K562 (cell line): ENCODE results near the gene FCSK. TPM values are rescaled to one million over a fixed set of nuclear protein-coding genes. Genes with fewer than 3 reads are reported as not detected.

Experiments used
- CTBP1 ChIP-seq: fragments of 450-650 bp; IDR thresholded peaks from 2 replicates; pipeline ENCODE4 v1.6.1; 2016; ENCODE audit warnings: borderline replicate concordance
- ETV6 ChIP-seq, 3 experiments: fragments of 150-350 bp in 1 of 3; sonication (generic) in 1 of 3; formaldehyde crosslinking in 1 of 3; IDR thresholded peaks; 2 replicates each; pipeline versions ENCODE4 v1.6.1 to v1.8.0; 2014 to 2022; ENCODE audit warnings: borderline replicate concordance in 2 of 3, low read depth in 2 of 3, antibody characterized with exemption in 1 of 3, low read length in 1 of 3, mild to moderate bottlenecking in 1 of 3, missing genetic modification reagents in 1 of 3
- FOXK1 ChIP-seq: sonication (generic); formaldehyde crosslinking; IDR thresholded peaks from 2 replicates; pipeline ENCODE4 v1.8.0; 2022; ENCODE audit warnings: missing genetic modification reagents, mild to moderate bottlenecking, borderline replicate concordance
- GTF2B ChIP-seq: IDR thresholded peaks from 2 replicates; pipeline ENCODE4 v1.6.1; 2011; ENCODE audit not compliant: insufficient read length; ENCODE audit errors: extremely low read depth
- IFI16 ChIP-seq: fragments of 250-450 bp; sonication (Bioruptor Pico); IDR thresholded peaks from 2 replicates; pipeline ENCODE4 v2.1.2; 2022; ENCODE audit warnings: mild to moderate bottlenecking, inconsistent platforms
- KLF13 ChIP-seq: fragments of 450-650 bp; IDR thresholded peaks from 2 replicates; pipeline ENCODE4 v1.6.1; 2016; ENCODE audit warnings: missing genetic modification characterization, low read depth, mild to moderate bottlenecking, missing compliant biosample characterization, moderate library complexity, borderline replicate concordance
- MLX ChIP-seq, 2 experiments: fragments of 450-650 bp in 1 of 2; sonication (generic) in 1 of 2; formaldehyde crosslinking; conservative IDR thresholded peaks; 2 replicates each; pipeline versions ENCODE4 v1.4.0 to v1.8.1; 2020 to 2022; ENCODE audit warnings: mild to moderate bottlenecking in 1 of 2, missing genetic modification reagents in 1 of 2
- NFE2 ChIP-seq: IDR thresholded peaks from 2 replicates; pipeline ENCODE4 v1.6.1; 2014; ENCODE audit warnings: antibody characterized with exemption, low read depth
- NFIC ChIP-seq: fragments of 450-650 bp; IDR thresholded peaks from 2 replicates; pipeline ENCODE4 v1.6.1; 2017; ENCODE audit warnings: mild to moderate bottlenecking, inconsistent platforms
- POLR2A ChIP-seq: fragments of 450-650 bp; conservative IDR thresholded peaks from 2 replicates; pipeline ENCODE4 v1.6.1; 2016
- POLR2G ChIP-seq: fragments of 200-400 bp; formaldehyde crosslinking; IDR thresholded peaks from 2 replicates; pipeline ENCODE4 v1.6.1; 2017; ENCODE audit warnings: low read depth, mild to moderate bottlenecking, antibody characterized with exemption, low read length, moderate library complexity
- SUPT5H ChIP-seq: fragments of 450-650 bp; IDR thresholded peaks from 2 replicates; pipeline ENCODE4 v1.6.1; 2016
- ZC3H4 ChIP-seq: sonication (generic); formaldehyde crosslinking; IDR thresholded peaks from 2 replicates; pipeline ENCODE4 v1.9.0; 2021; ENCODE audit warnings: missing genetic modification reagents, borderline replicate concordance
- ZFX ChIP-seq: sonication (generic); formaldehyde crosslinking; IDR thresholded peaks from 2 replicates; pipeline ENCODE4 v1.8.0; 2022; ENCODE audit warnings: mild to moderate bottlenecking, missing genetic modification reagents, moderate library complexity
- ZNF175 ChIP-seq: fragments of 200-800 bp; sonication (Bioruptor generic); IDR thresholded peaks from 2 replicates; pipeline ENCODE4 v1.6.1; 2016; ENCODE audit warnings: low read depth, mild to moderate bottlenecking, missing genetic modification characterization, missing compliant biosample characterization
- ZNF609 ChIP-seq: sonication (generic); formaldehyde crosslinking; IDR thresholded peaks from 2 replicates; pipeline ENCODE4 v1.8.1; 2023; ENCODE audit warnings: missing genetic modification reagents, mild to moderate bottlenecking, borderline replicate concordance
- ZNF76 ChIP-seq: fragments of 250-450 bp; sonication (Bioruptor Pico); IDR thresholded peaks from 2 replicates; pipeline ENCODE4 v1.4.0; 2020; ENCODE audit warnings: mild to moderate bottlenecking, moderate library complexity, borderline replicate concordance
- ZZZ3 ChIP-seq: fragments of 450-650 bp; IDR thresholded peaks from 2 replicates; pipeline ENCODE4 v1.6.1; 2016; ENCODE audit warnings: antibody characterized with exemption, mild to moderate bottlenecking, moderate library complexity
- polyA plus RNA-seq, 8 experiments: library from polyadenylated mRNA; depleted of rRNA in 4 of 8; stranded (reverse) in 5 of 8; unstranded in 3 of 8; fragments of >200 nt; fragmentation: Nextera tagmentation in 2 of 8; fragmentation: Illumina TruSeq in 1 of 8; extraction: Ambion mirVana in 2 of 8; extraction: Trizol in 1 of 8; gene quantifications; 2 replicates each; pipeline versions ENCODE4 v1.2.1 to v1.2.3, GENCODE V29; 2011 to 2014; ENCODE audit warnings: inconsistent platforms in 1 of 8, missing spikeins in 1 of 8
- total RNA-seq, 7 experiments: library from RNA; depleted of rRNA in 6 of 7; stranded (reverse); fragments of >200 nt in 6 of 7; fragmentation: Illumina TruSeq in 2 of 7; extraction: Trizol in 2 of 7; gene quantifications; 2 replicates each; pipeline versions ENCODE4 v1.2.1 to v1.2.3, GENCODE V29; 2011 to 2021; ENCODE audit warnings: low replicate concordance in 1 of 7
- TF ChIP-seq, protein P1 (sequence below): sonication (generic); formaldehyde crosslinking; IDR thresholded peaks from 2 replicates; pipeline ENCODE4 v1.8.0; 2022; ENCODE audit warnings: mild to moderate bottlenecking, low read depth, missing genetic modification reagents

Gene FCSK
- total and polyA plus RNA-seq, 9 of the 15 experiments (the other 6 are each of a cell fraction or from before 2014, with no cell fraction given), result 0.92 to 18.6 (median 8.3) TPM

DNA sequence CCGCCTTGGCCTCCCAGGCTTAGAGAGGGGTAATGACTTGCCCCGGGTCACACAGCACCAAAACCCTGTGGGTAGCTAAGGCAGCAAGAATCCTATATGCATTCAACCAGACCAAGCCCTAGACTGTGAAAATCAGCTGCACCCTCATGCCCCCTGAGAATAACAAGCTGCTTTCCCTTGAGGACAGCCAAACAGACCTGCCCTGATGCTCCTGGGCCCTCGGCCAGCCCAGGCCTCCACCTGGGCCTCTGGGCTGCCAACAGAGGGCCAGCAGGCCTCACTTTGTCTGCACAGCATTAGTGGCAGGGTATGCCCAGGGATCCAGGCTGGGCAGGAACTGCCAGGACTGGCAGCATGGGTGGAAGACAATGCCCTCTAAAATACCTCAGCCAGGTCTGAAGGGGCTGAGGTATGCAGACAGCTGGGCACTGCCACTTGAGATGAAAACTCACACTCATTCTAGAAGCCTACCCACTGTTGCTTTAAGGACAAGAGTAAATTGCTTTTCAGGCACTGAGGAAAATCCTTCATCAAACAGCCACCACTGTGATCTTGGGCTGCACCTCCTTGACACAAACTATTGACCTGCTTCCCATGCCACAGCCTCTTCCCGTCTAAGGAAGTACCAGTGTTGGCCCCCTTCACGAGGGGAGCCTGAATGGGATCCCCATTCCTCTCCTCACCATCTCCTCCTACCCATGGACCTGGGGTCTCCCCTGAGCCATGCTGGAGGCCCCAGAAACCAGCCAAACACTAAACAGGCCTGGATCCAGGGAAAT is 24.3 kb upstream of the FCSK start (continued):
- no peak for TF ChIP-seq ZNF609 (CRISPR knock-in tag)
- no peak for TF ChIP-seq ETV6 (IDR thresholded peaks at IDR 0.05; ENCODE audit: borderline replicate concordance in 1 of 2, low read depth in 2 of 2, low read length in 1 of 2)
- no peak for TF ChIP-seq ETV6 (CRISPR knock-in tag; IDR thresholded peaks at IDR 0.05; ENCODE audit: borderline replicate concordance)
- 0 out of 2 replicates have a peak, but pooled peaks have one; percentile 7 for TF ChIP-seq POLR2A
- TF ChIP-seq SUPT5H, result 0 out of 2 replicates have a peak, but pooled peaks have one; percentile 19
- TF ChIP-seq, protein P1, sequence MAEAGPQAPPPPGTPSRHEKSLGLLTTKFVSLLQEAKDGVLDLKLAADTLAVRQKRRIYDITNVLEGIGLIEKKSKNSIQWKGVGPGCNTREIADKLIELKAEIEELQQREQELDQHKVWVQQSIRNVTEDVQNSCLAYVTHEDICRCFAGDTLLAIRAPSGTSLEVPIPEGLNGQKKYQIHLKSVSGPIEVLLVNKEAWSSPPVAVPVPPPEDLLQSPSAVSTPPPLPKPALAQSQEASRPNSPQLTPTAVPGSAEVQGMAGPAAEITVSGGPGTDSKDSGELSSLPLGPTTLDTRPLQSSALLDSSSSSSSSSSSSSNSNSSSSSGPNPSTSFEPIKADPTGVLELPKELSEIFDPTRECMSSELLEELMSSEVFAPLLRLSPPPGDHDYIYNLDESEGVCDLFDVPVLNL (CRISPR knock-in tag), result no peak
- TF ChIP-seq ZZZ3, result no peak
- no peak for TF ChIP-seq FOXK1 (CRISPR knock-in tag)
- TF ChIP-seq CTBP1, result peak; percentile 9; the same call in 1 of the 2 replicates
- TF ChIP-seq MLX (CRISPR knock-in tag; conservative IDR thresholded peaks at IDR 0.05), result no peak
- no peak for TF ChIP-seq NFE2
- peak; percentile 70; the same call in 1 of the 2 replicates for TF ChIP-seq ZNF76 (CRISPR knock-in tag)
- TF ChIP-seq NFIC, result no peak
- TF ChIP-seq GTF2B, result no peak
- peak; percentile 13; the same call in 1 of the 2 replicates for TF ChIP-seq ZNF175 (CRISPR knock-in tag)
- TF ChIP-seq ZFX, result 0 out of 2 replicates have a peak, but pooled peaks have one; percentile 43
- TF ChIP-seq POLR2G, result peak; percentile 36; the same call in 1 of the 2 replicates
- TF ChIP-seq KLF13 (tag), result 0 out of 2 replicates have a peak, but pooled peaks have one; percentile 12
- TF ChIP-seq ZC3H4, result 0 out of 2 replicates have a peak, but pooled peaks have one; percentile 46
- TF ChIP-seq IFI16 (CRISPR knock-in tag), result 0 out of 2 replicates have a peak, but pooled peaks have one; percentile 30
